ENCODE data around the gene NSF. TPM values are rescaled to one million over a fixed set of nuclear protein-coding genes. Genes with fewer than 3 reads are reported as not detected.

NSF gene
- polyA plus RNA-seq, 2 of the 4 experiments (the other 2 are of a cell fraction) = 30.1 to 63.1 TPM

GRCh38 chr17:46802800-46803199 is 212.3 kb downstream of the NSF start:
- FAIRE-seq = no peak
- no peak overlapping the region for H3K4me2 ChIP-seq
- no peak overlapping the region for H3K4me3 ChIP-seq
- H3K9me3 ChIP-seq = no peaks in the 10 kb centered on the region
- CTCF ChIA-PET = interaction anchor here (2.9 to 3.2 kb wide), 2 partner anchors 20 to 33 kb away, joined by 12 to 16 read pairs; no protein-coding TSS in a partner anchor
- 53% methylated on average over 7 of the region's 7 CpGs for WGBS (ENCODE audit: missing lambda C conversion rate)
- DNase-seq (ENCODE audit: low read depth in 1 of 2, low spot score in 1 of 2) = no peak
- ATAC-seq = no peak
- TF ChIP-seq ZC3H11A (IDR thresholded peaks at IDR 0.05) = no peak
- no peak for TF ChIP-seq EP300 (IDR thresholded peaks at IDR 0.05)
- TF ChIP-seq HDAC2 (IDR thresholded peaks at IDR 0.05) = no peak
- TF ChIP-seq ESRRA (IDR thresholded peaks at IDR 0.05; ENCODE audit: borderline replicate concordance, low read length) = no peak
- TF ChIP-seq BHLHE40 (IDR thresholded peaks at IDR 0.05; ENCODE audit: low read depth, low read length) = no peak
- TF ChIP-seq, protein P1, sequence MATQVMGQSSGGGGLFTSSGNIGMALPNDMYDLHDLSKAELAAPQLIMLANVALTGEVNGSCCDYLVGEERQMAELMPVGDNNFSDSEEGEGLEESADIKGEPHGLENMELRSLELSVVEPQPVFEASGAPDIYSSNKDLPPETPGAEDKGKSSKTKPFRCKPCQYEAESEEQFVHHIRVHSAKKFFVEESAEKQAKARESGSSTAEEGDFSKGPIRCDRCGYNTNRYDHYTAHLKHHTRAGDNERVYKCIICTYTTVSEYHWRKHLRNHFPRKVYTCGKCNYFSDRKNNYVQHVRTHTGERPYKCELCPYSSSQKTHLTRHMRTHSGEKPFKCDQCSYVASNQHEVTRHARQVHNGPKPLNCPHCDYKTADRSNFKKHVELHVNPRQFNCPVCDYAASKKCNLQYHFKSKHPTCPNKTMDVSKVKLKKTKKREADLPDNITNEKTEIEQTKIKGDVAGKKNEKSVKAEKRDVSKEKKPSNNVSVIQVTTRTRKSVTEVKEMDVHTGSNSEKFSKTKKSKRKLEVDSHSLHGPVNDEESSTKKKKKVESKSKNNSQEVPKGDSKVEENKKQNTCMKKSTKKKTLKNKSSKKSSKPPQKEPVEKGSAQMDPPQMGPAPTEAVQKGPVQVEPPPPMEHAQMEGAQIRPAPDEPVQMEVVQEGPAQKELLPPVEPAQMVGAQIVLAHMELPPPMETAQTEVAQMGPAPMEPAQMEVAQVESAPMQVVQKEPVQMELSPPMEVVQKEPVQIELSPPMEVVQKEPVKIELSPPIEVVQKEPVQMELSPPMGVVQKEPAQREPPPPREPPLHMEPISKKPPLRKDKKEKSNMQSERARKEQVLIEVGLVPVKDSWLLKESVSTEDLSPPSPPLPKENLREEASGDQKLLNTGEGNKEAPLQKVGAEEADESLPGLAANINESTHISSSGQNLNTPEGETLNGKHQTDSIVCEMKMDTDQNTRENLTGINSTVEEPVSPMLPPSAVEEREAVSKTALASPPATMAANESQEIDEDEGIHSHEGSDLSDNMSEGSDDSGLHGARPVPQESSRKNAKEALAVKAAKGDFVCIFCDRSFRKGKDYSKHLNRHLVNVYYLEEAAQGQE (IDR thresholded peaks at IDR 0.05) = no peak
- TF ChIP-seq HOXA7 (CRISPR knock-in tag; IDR thresholded peaks at IDR 0.05) = no peak
- no peak for TF ChIP-seq HOXB5 (CRISPR knock-in tag; IDR thresholded peaks at IDR 0.05)
- TF ChIP-seq CBX2 (IDR thresholded peaks at IDR 0.05; ENCODE audit: borderline replicate concordance, low read depth) = no peak
- no peak for TF ChIP-seq CBX8 (IDR thresholded peaks at IDR 0.05)
- no peak for TF ChIP-seq HEYL (CRISPR knock-in tag; IDR thresholded peaks at IDR 0.05)
- TF ChIP-seq GATA3 (IDR thresholded peaks at IDR 0.05; ENCODE audit: borderline replicate concordance) = no peak
- TF ChIP-seq FOSL2 (IDR thresholded peaks at IDR 0.05) = no peak
- TF ChIP-seq FOSL2 (CRISPR knock-in tag; IDR thresholded peaks at IDR 0.05) = no peak
- no peak for TF ChIP-seq RCOR1 (IDR thresholded peaks at IDR 0.05; ENCODE audit: low read depth, low read length)
- TF ChIP-seq MAFK (IDR thresholded peaks at IDR 0.05; ENCODE audit: partially characterized antibody) = no peak
- TF ChIP-seq JUN (IDR thresholded peaks at IDR 0.05) = no peak
- H3K27ac ChIP-seq = no peak overlapping the region
- POLR2A ChIA-PET = no interaction called here
- no peaks in the 10 kb centered on the region for H3K4me1 ChIP-seq

DNA sequence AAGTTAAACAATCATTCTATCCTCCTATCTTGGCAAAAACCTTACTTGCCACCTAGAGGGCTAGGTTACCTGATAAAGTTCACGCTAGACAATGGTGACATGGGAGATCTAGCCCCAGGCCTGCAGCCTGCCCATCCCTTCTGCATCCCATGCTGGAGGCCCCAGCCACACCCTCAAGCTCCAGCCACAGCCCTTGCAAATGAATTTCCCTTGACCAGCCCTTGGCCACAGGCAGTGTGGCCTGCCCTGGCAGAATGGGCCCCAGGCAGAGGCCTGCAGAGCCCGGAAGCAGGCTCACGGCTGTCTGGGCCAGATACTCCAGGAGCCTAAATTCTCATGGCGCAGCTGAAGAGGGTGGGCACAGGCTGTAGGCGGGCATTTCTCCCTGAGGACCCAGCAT is 213.1 kb downstream of the NSF start:
- CTCF ChIA-PET = interaction anchor here (1.1 to 3.2 kb wide), 3 partner anchors 19 to 38 kb away, joined by 3 to 16 read pairs (median 12); no protein-coding TSS in a partner anchor
- 79% methylated on average over 5 of the region's 5 CpGs for WGBS (ENCODE audit: missing lambda C conversion rate)
- TF ChIP-seq HOXB5 (CRISPR knock-in tag; IDR thresholded peaks at IDR 0.05) (no peak), MAZ (IDR thresholded peaks at IDR 0.05; ENCODE audit: borderline replicate concordance, low read depth, low read length) (no peak), POLR2A (IDR thresholded peaks at IDR 0.05; ENCODE audit: low read length) (no peak), RAD21 (conservative IDR thresholded peaks at IDR 0.05 in 1 of 2, IDR thresholded peaks at IDR 0.05 in 1 of 2) (no peak), CBX8 (IDR thresholded peaks at IDR 0.05) (no peak), NPAS2 (CRISPR knock-in tag; IDR thresholded peaks at IDR 0.05; ENCODE audit: borderline replicate concordance) (no peak), SREBF2 (IDR thresholded peaks at IDR 0.05) (no peak), E2F6 (IDR thresholded peaks at IDR 0.05; ENCODE audit: borderline replicate concordance, low read depth) (no peak), EP300 (IDR thresholded peaks at IDR 0.05) (no peak), TP53 (CRISPR knock-in tag; IDR thresholded peaks at IDR 0.05) (no peak), BHLHE40 (IDR thresholded peaks at IDR 0.05; ENCODE audit: low read depth, low read length) (no peak), RCOR1 (IDR thresholded peaks at IDR 0.05; ENCODE audit: low read depth, low read length) (no peak)
- TF ChIP-seq, protein P2, sequence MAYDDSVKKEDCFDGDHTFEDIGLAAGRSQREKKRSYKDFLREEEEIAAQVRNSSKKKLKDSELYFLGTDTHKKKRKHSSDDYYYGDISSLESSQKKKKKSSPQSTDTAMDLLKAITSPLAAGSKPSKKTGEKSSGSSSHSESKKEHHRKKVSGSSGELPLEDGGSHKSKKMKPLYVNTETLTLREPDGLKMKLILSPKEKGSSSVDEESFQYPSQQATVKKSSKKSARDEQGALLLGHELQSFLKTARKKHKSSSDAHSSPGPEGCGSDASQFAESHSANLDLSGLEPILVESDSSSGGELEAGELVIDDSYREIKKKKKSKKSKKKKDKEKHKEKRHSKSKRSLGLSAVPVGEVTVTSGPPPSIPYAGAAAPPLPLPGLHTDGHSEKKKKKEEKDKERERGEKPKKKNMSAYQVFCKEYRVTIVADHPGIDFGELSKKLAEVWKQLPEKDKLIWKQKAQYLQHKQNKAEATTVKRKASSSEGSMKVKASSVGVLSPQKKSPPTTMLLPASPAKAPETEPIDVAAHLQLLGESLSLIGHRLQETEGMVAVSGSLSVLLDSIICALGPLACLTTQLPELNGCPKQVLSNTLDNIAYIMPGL (CRISPR knock-in tag; IDR thresholded peaks at IDR 0.05; ENCODE audit: borderline replicate concordance) = no peak
- no peak for FAIRE-seq
- H3K9me3 ChIP-seq = no peaks in the 10 kb centered on the region
- no peaks in the 10 kb centered on the region for H3K4me1 ChIP-seq
- DNase-seq (ENCODE audit: low read depth in 1 of 2, low spot score in 1 of 2) = no peak
- peak; percentile 25 to 27; a peak in 1 of 6 replicates for ATAC-seq
- H3K27ac ChIP-seq = no peak overlapping the region
- H3K4me3 ChIP-seq = no peak overlapping the region
- POLR2A ChIA-PET = no interaction called here
- H3K4me2 ChIP-seq = no peak overlapping the region
